Panc1 (cell line): ENCODE results near the gene KCNAB1.

Experiments used
- CTCF ChIP-seq: fragments of 450-650 bp; IDR thresholded peaks from 2 replicates; pipeline ENCODE4 v1.5.1; 2017; ENCODE audit warnings: mild to moderate bottlenecking
- POLR2AphosphoS5 ChIP-seq: IDR thresholded peaks from 2 replicates; pipeline ENCODE4 v1.6.1; 2012; ENCODE audit warnings: mild to moderate bottlenecking, low read depth, low read length, moderate library complexity
- SIN3A ChIP-seq: IDR thresholded peaks from 2 replicates; pipeline ENCODE4 v1.6.1; 2012; ENCODE audit warnings: low read depth, mild to moderate bottlenecking, low read length, moderate library complexity, borderline replicate concordance; ENCODE audit not compliant: insufficient read depth
- TCF7L2 ChIP-seq: IDR thresholded peaks from 2 replicates; pipeline ENCODE4 v1.6.1; 2011; ENCODE audit warnings: mild to moderate bottlenecking, low read depth, low read length, inconsistent platforms
- TF ChIP-seq, protein P1 (sequence below), 2 experiments: IDR thresholded peaks; 2 replicates each; pipeline ENCODE4 v1.6.1; 2011 to 2012; ENCODE audit warnings: low read depth in 2 of 2, control low read depth in 1 of 2, low read length in 1 of 2, mild to moderate bottlenecking in 1 of 2, moderate library complexity in 1 of 2; ENCODE audit not compliant: insufficient read depth in 1 of 2

DNA sequence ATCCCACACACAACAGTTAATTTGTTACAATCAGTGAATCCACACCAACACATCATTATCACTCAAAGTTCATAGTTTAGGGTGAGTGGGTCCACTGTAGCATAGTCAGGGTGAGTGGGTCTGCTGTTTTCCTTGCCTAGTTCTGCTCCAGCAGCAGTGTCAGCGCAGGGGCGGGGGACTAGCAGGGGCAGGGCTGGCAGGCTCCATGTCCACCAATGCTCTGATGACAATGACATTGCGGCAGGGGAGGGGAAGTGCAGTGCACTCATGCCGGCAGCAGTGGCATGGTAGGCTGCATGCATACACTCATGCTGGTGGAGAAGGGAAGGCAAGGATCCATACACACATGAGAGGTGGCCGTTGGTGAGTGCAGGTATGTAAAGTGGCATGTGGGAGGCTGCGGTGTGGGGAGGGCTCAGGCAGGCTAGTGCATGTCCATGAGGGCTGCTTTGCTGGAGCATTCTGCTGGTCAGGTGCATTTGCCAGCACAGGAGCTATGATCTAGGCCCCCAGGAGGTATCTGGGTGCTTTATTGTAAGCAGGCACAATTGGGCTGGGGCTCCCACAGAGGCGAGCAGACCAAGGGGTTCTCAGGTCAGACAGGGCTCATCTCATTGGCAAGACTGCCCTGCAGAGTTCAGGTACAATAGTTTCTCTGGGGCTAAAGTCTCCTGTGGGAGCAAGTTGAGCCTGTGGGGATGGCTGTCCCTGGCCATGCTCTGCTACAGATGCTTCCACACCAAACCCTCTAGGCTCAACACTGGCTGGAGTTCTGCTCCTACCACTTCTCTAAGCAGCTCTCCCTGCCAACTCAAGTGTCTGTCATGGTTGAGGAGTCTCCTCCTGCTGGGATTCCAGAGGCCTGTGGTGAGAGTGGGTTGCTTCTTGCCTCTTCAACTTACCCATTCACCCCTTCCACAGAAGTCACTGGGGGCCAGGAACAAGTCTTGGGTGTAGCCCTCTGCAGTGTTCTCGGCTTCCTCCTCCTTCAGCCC, 81.3 kb downstream of the KCNAB1 start:
- no peak for TF ChIP-seq POLR2AphosphoS5
- TF ChIP-seq CTCF: no peak
- TF ChIP-seq, protein P1, sequence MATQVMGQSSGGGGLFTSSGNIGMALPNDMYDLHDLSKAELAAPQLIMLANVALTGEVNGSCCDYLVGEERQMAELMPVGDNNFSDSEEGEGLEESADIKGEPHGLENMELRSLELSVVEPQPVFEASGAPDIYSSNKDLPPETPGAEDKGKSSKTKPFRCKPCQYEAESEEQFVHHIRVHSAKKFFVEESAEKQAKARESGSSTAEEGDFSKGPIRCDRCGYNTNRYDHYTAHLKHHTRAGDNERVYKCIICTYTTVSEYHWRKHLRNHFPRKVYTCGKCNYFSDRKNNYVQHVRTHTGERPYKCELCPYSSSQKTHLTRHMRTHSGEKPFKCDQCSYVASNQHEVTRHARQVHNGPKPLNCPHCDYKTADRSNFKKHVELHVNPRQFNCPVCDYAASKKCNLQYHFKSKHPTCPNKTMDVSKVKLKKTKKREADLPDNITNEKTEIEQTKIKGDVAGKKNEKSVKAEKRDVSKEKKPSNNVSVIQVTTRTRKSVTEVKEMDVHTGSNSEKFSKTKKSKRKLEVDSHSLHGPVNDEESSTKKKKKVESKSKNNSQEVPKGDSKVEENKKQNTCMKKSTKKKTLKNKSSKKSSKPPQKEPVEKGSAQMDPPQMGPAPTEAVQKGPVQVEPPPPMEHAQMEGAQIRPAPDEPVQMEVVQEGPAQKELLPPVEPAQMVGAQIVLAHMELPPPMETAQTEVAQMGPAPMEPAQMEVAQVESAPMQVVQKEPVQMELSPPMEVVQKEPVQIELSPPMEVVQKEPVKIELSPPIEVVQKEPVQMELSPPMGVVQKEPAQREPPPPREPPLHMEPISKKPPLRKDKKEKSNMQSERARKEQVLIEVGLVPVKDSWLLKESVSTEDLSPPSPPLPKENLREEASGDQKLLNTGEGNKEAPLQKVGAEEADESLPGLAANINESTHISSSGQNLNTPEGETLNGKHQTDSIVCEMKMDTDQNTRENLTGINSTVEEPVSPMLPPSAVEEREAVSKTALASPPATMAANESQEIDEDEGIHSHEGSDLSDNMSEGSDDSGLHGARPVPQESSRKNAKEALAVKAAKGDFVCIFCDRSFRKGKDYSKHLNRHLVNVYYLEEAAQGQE (IDR thresholded peaks at IDR 0.05; ENCODE audit: insufficient read depth in 1 of 2, low read depth in 2 of 2, low read length in 1 of 2): no peak
- no peak for TF ChIP-seq TCF7L2
- no peak for TF ChIP-seq SIN3A
